Neural cell (in vitro differentiated cells): ENCODE measurements around the gene ERLIN1. TPM values are rescaled to one million over a fixed set of nuclear protein-coding genes. Genes with fewer than 3 reads are reported as not detected.

ENCODE experiments used
- H2AFZ ChIP-seq: fragments of 200-600, 300-800 bp; sonication (generic), shearing (Covaris generic); 2 replicates; pipeline ENCODE4 v1.6.0; 2014; ENCODE audit warnings: low read depth, mild to moderate bottlenecking, antibody characterized with exemption, low read length, moderate library complexity
- H3F3A ChIP-seq: fragments of 200-600 bp; shearing (Covaris generic); 2 replicates; pipeline ENCODE4 v1.6.1; 2016; ENCODE audit warnings: mild to moderate bottlenecking, moderate library complexity, mixed read lengths, antibody characterized with exemption, low read length; ENCODE audit not compliant: insufficient read depth, poor library complexity, severe bottlenecking
- H3K27ac ChIP-seq: fragments of 200-600, 300-800 bp; sonication (generic), shearing (Covaris generic); 2 replicates; pipeline ENCODE4 v1.5.1; 2014; ENCODE audit warnings: mild to moderate bottlenecking, low read length, moderate library complexity
- H3K27me3 ChIP-seq: fragments of 300-800, 200-600 bp; sonication (generic), shearing (Covaris generic); 2 replicates; pipeline ENCODE4 v1.6.0; 2014; ENCODE audit warnings: mild to moderate bottlenecking, low read depth, low read length, moderate library complexity; ENCODE audit not compliant: insufficient read depth
- H3K36me3 ChIP-seq: fragments of 300-800, 200-600 bp; sonication (generic), shearing (Covaris generic); 2 replicates; pipeline ENCODE4 v1.5.1; 2014; ENCODE audit warnings: mild to moderate bottlenecking, antibody characterized with exemption, low read length, moderate library complexity; ENCODE audit not compliant: insufficient read depth
- H3K4me2 ChIP-seq: fragments of 300-800, 200-600 bp; sonication (generic), shearing (Covaris generic); 2 replicates; pipeline ENCODE4 v1.6.0; 2014; ENCODE audit warnings: mild to moderate bottlenecking, low read length
- H3K4me3 ChIP-seq: fragments of 300-800, 200-600 bp; sonication (generic), shearing (Covaris generic); 2 replicates; pipeline ENCODE4 v1.5.1; 2014; ENCODE audit warnings: mild to moderate bottlenecking, low read length, moderate library complexity
- H3K79me2 ChIP-seq: fragments of 200-600 bp; shearing (Covaris generic); replicated peaks from 2 replicates; pipeline ENCODE4 v1.6.0; 2014; ENCODE audit warnings: mild to moderate bottlenecking, low read length, moderate library complexity; ENCODE audit not compliant: insufficient read depth
- H3K9ac ChIP-seq: fragments of 300-800, 200-600 bp; sonication (generic), shearing (Covaris generic); 2 replicates; pipeline ENCODE4 v1.6.1; 2016; ENCODE audit warnings: mild to moderate bottlenecking, low read length, mixed read lengths
- H3K9me2 ChIP-seq: fragments of 200-600 bp; shearing (Covaris generic); 2 replicates; pipeline ENCODE4 v1.6.1; 2016; ENCODE audit warnings: mild to moderate bottlenecking, low read length, mixed read lengths; ENCODE audit not compliant: insufficient read depth
- H3K9me3 ChIP-seq: fragments of 200-600, 300-800 bp; sonication (generic), shearing (Covaris generic); 2 replicates; pipeline ENCODE4 v1.6.1; 2016; ENCODE audit warnings: mild to moderate bottlenecking, mixed run types, low read length, moderate library complexity, mixed read lengths
- H4K20me1 ChIP-seq: fragments of 200-600 bp; shearing (Covaris generic); 2 replicates; pipeline ENCODE4 v1.6.1; 2016; ENCODE audit warnings: mild to moderate bottlenecking, mixed run types; ENCODE audit not compliant: insufficient read depth
- CTCF ChIP-seq: fragments of 450-650 bp; IDR thresholded peaks from 2 replicates; pipeline ENCODE4 v1.5.1; 2014; ENCODE audit warnings: antibody characterized with exemption, mild to moderate bottlenecking, moderate library complexity; ENCODE audit not compliant: poor library complexity, severe bottlenecking
- EP300 ChIP-seq: fragments of 450-650 bp; conservative IDR thresholded peaks from 2 replicates; pipeline ENCODE4 v1.6.1; 2014; ENCODE audit warnings: antibody characterized with exemption, mild to moderate bottlenecking, moderate library complexity; ENCODE audit not compliant: poor library complexity, severe bottlenecking
- EZH2 ChIP-seq: fragments of 200-600, 300-800 bp; shearing (Covaris generic), sonication (generic); IDR thresholded peaks from 2 replicates; pipeline ENCODE4 v1.6.1; 2014; ENCODE audit warnings: antibody characterized with exemption, low read length, borderline replicate concordance, mild to moderate bottlenecking; ENCODE audit not compliant: insufficient read depth, poor library complexity, severe bottlenecking
- MXI1 ChIP-seq: fragments of 450-650 bp; conservative IDR thresholded peaks from 2 replicates; pipeline ENCODE4 v1.6.1; 2014; ENCODE audit warnings: antibody characterized with exemption, mild to moderate bottlenecking; ENCODE audit not compliant: poor library complexity, severe bottlenecking
- POLR2AphosphoS5 ChIP-seq: IDR thresholded peaks from 2 replicates; pipeline ENCODE4 v1.6.1; 2012
- RAD21 ChIP-seq: fragments of 450-650 bp; conservative IDR thresholded peaks from 2 replicates; pipeline ENCODE4 v1.6.1; 2014; ENCODE audit warnings: antibody characterized with exemption, mild to moderate bottlenecking, moderate library complexity
- REST ChIP-seq: IDR thresholded peaks from 2 replicates; pipeline ENCODE4 v1.6.1; 2012; ENCODE audit warnings: borderline replicate concordance
- SMC3 ChIP-seq: fragments of 450-650 bp; conservative IDR thresholded peaks from 2 replicates; pipeline ENCODE4 v1.6.1; 2014; ENCODE audit warnings: antibody characterized with exemption, mild to moderate bottlenecking, moderate library complexity; ENCODE audit not compliant: poor library complexity
- TAF1 ChIP-seq: IDR thresholded peaks from 2 replicates; pipeline ENCODE4 v1.6.1; 2012; ENCODE audit warnings: low read depth
- polyA plus RNA-seq: library from polyadenylated mRNA; depleted of rRNA; stranded (reverse); fragments of >200 nt; gene quantifications from 2 replicates; pipeline ENCODE4 v1.2.3, GENCODE V29; 2014

Gene ERLIN1
- polyA plus RNA-seq, 1 donor from 2014 or later: 6.5 TPM

- TF ChIP-seq REST: no peak
Measured at GRCh38 chr10:100109670-100110069, 76.2 kb downstream of the ERLIN1 start (continued).

GRCh38 chr10:100106865-100107264 lies 79.0 kb downstream of the ERLIN1 start:
- Histone ChIP-seq H3K27me3 (no peaks in the 10 kb centered on the region), H3K36me3 (no peaks in the 10 kb centered on the region), H2AFZ (no peak overlapping the region), H3K27ac (no peak overlapping the region), H3K4me2 (no peak overlapping the region), H3K9me3 (no peaks in the 10 kb centered on the region), H3K9me2 (no peaks in the 10 kb centered on the region), H3K4me3 (no peak overlapping the region), H3K79me2 (no peaks in the 10 kb centered on the region), H3F3A (no peaks in the 10 kb centered on the region), H3K9ac (no peak overlapping the region), H4K20me1 (no peaks in the 10 kb centered on the region)
- TF ChIP-seq SMC3 (no peak), TAF1 (no peak), MXI1 (no peak), EZH2 (no peak), POLR2AphosphoS5 (no peak), EP300 (no peak), REST (no peak), CTCF (no peak), RAD21 (no peak)
